Stimulated activated CD8-positive, alpha-beta memory T cell treated with anti-CD3 and anti-CD28 coated beads, Interleukin-15, amount 100 ng/mL, for 48 hours (primary cell): ENCODE results near the gene COL9A1.

Experiments used
- DNase-seq, 2 donors: peaks; one replicate each; pipeline ENCODE4 v3.0.0-alpha.2; 2020; ENCODE audit warnings: low read depth in 2 of 2

Gene COL9A1

GRCh38 chr6:70286905-70287304 lies 16.0 kb downstream of the COL9A1 start:
- DNase-seq: no peak

- no peak for DNase-seq
These were observed 17.7 kb downstream of the COL9A1 start for GRCh38 chr6:70285201-70285600.

- DNase-seq: no peak
These were observed 19.9 kb downstream of the COL9A1 start for GRCh38 chr6:70282919-70283461.

- DNase-seq: no peak
These were observed 20.5 kb downstream of the COL9A1 start for GRCh38 chr6:70282312-70282918.

GRCh38 chr6:70281923-70282311 lies 21.0 kb downstream of the COL9A1 start:
- no peak for DNase-seq

GRCh38 chr6:70280400-70280853 lies 22.5 kb downstream of the COL9A1 start:
- no peak for DNase-seq

- no peak for DNase-seq
These were observed 25.4 kb downstream of the COL9A1 start for GRCh38 chr6:70277470-70277869.

- DNase-seq: no peak
These were observed 28.5 kb downstream of the COL9A1 start for GRCh38 chr6:70274338-70274737.

GRCh38 chr6:70272071-70272470 lies 30.8 kb downstream of the COL9A1 start:
- no peak for DNase-seq

- DNase-seq: no peak
These were observed 32.4 kb downstream of the COL9A1 start for GRCh38 chr6:70270287-70271005.

- DNase-seq: no peak
These were observed 36.7 kb downstream of the COL9A1 start for GRCh38 chr6:70266142-70266541.

GRCh38 chr6:70264306-70264705 lies 38.6 kb downstream of the COL9A1 start:
- no peak for DNase-seq

- no peak for DNase-seq
These were observed 44.4 kb downstream of the COL9A1 start for GRCh38 chr6:70258483-70258882.

- no peak for DNase-seq
These were observed 45.1 kb downstream of the COL9A1 start for GRCh38 chr6:70257768-70258273.

- no peak for DNase-seq
These were observed 48.1 kb downstream of the COL9A1 start for GRCh38 chr6:70254784-70255183.

- DNase-seq: no peak
These were observed 49.0 kb downstream of the COL9A1 start for GRCh38 chr6:70253923-70254322.

- DNase-seq: no peak
These were observed 50.3 kb downstream of the COL9A1 start for GRCh38 chr6:70252604-70253003.

GRCh38 chr6:70246118-70246517 lies 56.8 kb downstream of the COL9A1 start:
- no peak for DNase-seq

GRCh38 chr6:70241991-70242420 lies 60.9 kb downstream of the COL9A1 start:
- DNase-seq: no peak

GRCh38 chr6:70241031-70241430 lies 61.9 kb downstream of the COL9A1 start:
- DNase-seq: no peak

- DNase-seq: no peak
These were observed 66.5 kb downstream of the COL9A1 start for GRCh38 chr6:70236343-70236742.

- no peak for DNase-seq
These were observed 68.2 kb downstream of the COL9A1 start for GRCh38 chr6:70234561-70235236.
